ENCODE measurements around the gene ACTR3. TPM values are rescaled to one million over a fixed set of nuclear protein-coding genes. Genes with fewer than 3 reads are reported as not detected.

ACTR3 gene
- total and polyA plus RNA-seq, 10 of the 15 experiments (the other 5 are each of a cell fraction or from before 2014, with no cell fraction given): 79.1 to 616 (median 471) TPM

GRCh38 chr2:113888641-113889470 is 1.0 kb upstream of the ACTR3 start:
- Histone ChIP-seq H3K36me3 (ENCODE audit: control insufficient read depth in 2 of 2, insufficient read depth in 2 of 2, low read length in 1 of 2) (no peaks in the 10 kb centered on the region), H3K9ac (ENCODE audit: control insufficient read depth, insufficient read depth, low read length) (peak overlapping the region; percentile 71), H3K4me2 (ENCODE audit: control insufficient read depth, insufficient read depth) (peak overlapping the region; percentile 76), H2AFZ (ENCODE audit: control insufficient read depth, low read depth, low read length) (no peak overlapping the region), H3K27me3 (replicated peaks in 1 of 2; ENCODE audit: control insufficient read depth in 2 of 2, insufficient read depth in 2 of 2, low read length in 1 of 2) (no peaks in the 10 kb centered on the region), H4K20me1 (ENCODE audit: control insufficient read depth, insufficient read depth) (no peaks in the 10 kb centered on the region), H3K79me2 (ENCODE audit: control insufficient read depth, insufficient read depth, low read length) (peaks cover 76% of the 10 kb centered on the region), H3K4me1 (ENCODE audit: control insufficient read depth, insufficient read depth, low read length) (peaks cover 3% of the 10 kb centered on the region), H3K9me3 (replicated peaks; ENCODE audit: control insufficient read depth, insufficient read depth, low read length) (no peaks in the 10 kb centered on the region), H3K27ac (ENCODE audit: control insufficient read depth, insufficient read depth) (peak overlapping the region; percentile 100), H3K4me3 (peak overlapping the region; percentile 90)
- ChIA-PET CTCF (interaction anchor here (0.9 to 3.8 kb wide), 6 partner anchors 9 to 189 kb away, joined by 3 to 25 read pairs (median 3); no protein-coding TSS in a partner anchor), SMC1A (ENCODE audit: uncharacterized antibody, unreplicated experiment) (interaction anchor here (0.6 to 11.1 kb wide), 11 partner anchors 9 to 146 kb away, joined by 3 to 189 read pairs (median 4); no protein-coding TSS in a partner anchor), RAD21 (ENCODE audit: unreplicated experiment) (interaction anchor here (0.5 to 3.1 kb wide), 10 partner anchors 8 to 704 kb away, joined by 3 to 17 read pairs (median 4); partner anchors contain the start of gene SLC35F5), POLR2A (interaction anchor here (0.6 to 1.8 kb wide), 8 partner anchors 8 to 132 kb away, joined by 3 to 8 read pairs (median 4); partner anchors contain the start of gene SLC35F5)
- in situ Hi-C loops (cut with MboI): loop anchor here (5.0 kb wide), 1 partner anchor 132 kb away; the partner anchor contains the start of gene SLC35F5
- DNase-seq (ENCODE audit: low read depth, low spot score) (no peak), FAIRE-seq (no peak), ATAC-seq (no peak)
- WGBS (ENCODE audit: insufficient coverage, insufficient replicate concordance, low lambda C conversion rate, missing lambda C conversion rate): under 1% methylated on average over 14 of the region's 14 CpGs
- BruUV-seq (replicated peaks): TSS peak; percentile 80
- intact Hi-C loops (cut with micrococcal nuclease; ENCODE audit: unreplicated experiment): loop anchor here (5.0 kb wide), 2 partner anchors 42 to 197 kb away; no protein-coding TSS in a partner anchor
- TF ChIP-seq ZNF274 (IDR thresholded peaks at IDR 0.05; ENCODE audit: insufficient read depth, insufficient read length): no peak
- peak; percentile 72; the same call in 1 of the 2 replicates for TF ChIP-seq MTA3 (IDR thresholded peaks at IDR 0.05; ENCODE audit: borderline replicate concordance, low read length)
- TF ChIP-seq ASH2L (IDR thresholded peaks at IDR 0.05; ENCODE audit: borderline replicate concordance, low read depth): no peak
- 0 out of 2 replicates have a peak, but pooled peaks have one; percentile 45 for TF ChIP-seq CHD1 (IDR thresholded peaks at IDR 0.05; ENCODE audit: low read depth, low read length)
- peak; percentile 36; the same call in 1 of the 2 replicates for TF ChIP-seq SIN3A (IDR thresholded peaks at IDR 0.05; ENCODE audit: low read depth, low read length)
- TF ChIP-seq NR2C1 (IDR thresholded peaks at IDR 0.05): no peak
- TF ChIP-seq CREB1 (IDR thresholded peaks at IDR 0.05; ENCODE audit: low read depth): 0 out of 2 replicates have a peak, but pooled peaks have one; percentile 14
- peak; percentile 67; the same call in 1 of the 2 replicates for TF ChIP-seq ZNF24 (IDR thresholded peaks at IDR 0.05)
- 0 out of 2 replicates have a peak, but pooled peaks have one; percentile 25 for TF ChIP-seq ZNF217 (IDR thresholded peaks at IDR 0.05)
